Lower leg skin (tissue), 4 donors: Measurements from ENCODE around the gene CCT6A. TPM values are rescaled to one million over a fixed set of nuclear protein-coding genes. Genes with fewer than 3 reads are reported as not detected.
A peak's percentile ranks its signal among the peaks of the same experiment; 100 is the strongest.
"Not testable (repeated sequence)": the region's sequence is repeated elsewhere in the genome, so short reads cannot be mapped to it uniquely, and the experiment has no call there.

Source experiments
- DNase-seq, 2 donors: peaks; one replicate each; pipeline ENCODE4 v3.0.0-alpha.2; 2019; ENCODE audit warnings: low spot score in 2 of 2
- H3K4me3 ChIP-seq: fragments of 200-600 bp; sonication (generic); 2 replicates; pipeline ENCODE4 v1.5.1; 2017; ENCODE audit warnings: mild to moderate bottlenecking, low read depth; ENCODE audit not compliant: poor library complexity, severe bottlenecking
- CTCF ChIP-seq, 3 donors: fragments of 450-650 bp; IDR thresholded peaks; one replicate each; pipeline ENCODE4 v1.5.1; 2016; ENCODE audit warnings: antibody characterized with exemption in 3 of 3, mild to moderate bottlenecking in 3 of 3, moderate library complexity in 2 of 3
- POLR2A ChIP-seq, 2 donors: fragments of 450-650 bp; IDR thresholded peaks; one replicate each; pipeline ENCODE4 v1.6.1; 2016 to 2017; ENCODE audit warnings: antibody characterized with exemption in 2 of 2, mild to moderate bottlenecking in 1 of 2, moderate library complexity in 1 of 2
- whole genome bisulfite sequencing, 2 donors: methylation state at CpG; one replicate each; pipeline ENCODE4 v1.1.5; 2018; 5-methylcytosine and 5-hydroxymethylcytosine counted together
- intact Hi-C: fragments of 100-400 bp; cut with DNase I; formaldehyde crosslinking; loops from one replicate; pipeline ENCODE4 v1.15.0; 2023; ENCODE audit warnings: low total_unique reads
- total RNA-seq, 4 donors: library from RNA; depleted of rRNA; stranded (reverse); fragments of >200 nt; gene quantifications; one replicate each; pipeline ENCODE4 v1.1.0, GENCODE V29; 2016

Gene CCT6A
- total RNA-seq, 4 donors from 2014 or later: 56.9 to 79.2 (median 70.4) TPM

GRCh38 chr7:56033671-56034432 lies 17.7 kb upstream of the CCT6A start:
- H3K4me3 ChIP-seq: peak overlapping the region; percentile 48
- intact Hi-C loops: no loop called here
- 0 to 1% methylated on average over 21 to 23 of the region's 27 CpGs for WGBS, 2 donors
- DNase-seq: peak in 1 of 2 donors; percentile 86
- TF ChIP-seq POLR2A (IDR thresholded peaks at IDR 0.05) (no peak), CTCF (IDR thresholded peaks at IDR 0.05) (no peak)

GRCh38 chr7:56040730-56041129 lies 10.8 kb upstream of the CCT6A start:
- H3K4me3 ChIP-seq: no peak overlapping the region
- TF ChIP-seq CTCF (IDR thresholded peaks at IDR 0.05): no peak
- TF ChIP-seq POLR2A (IDR thresholded peaks at IDR 0.05): no peak
- 86 to 95% methylated on average over 3 of the region's 3 CpGs for WGBS, 2 donors
- intact Hi-C loops: no loop called here
- no peak for DNase-seq

GRCh38 chr7:56045758-56046157 lies 5.8 kb upstream of the CCT6A start:
- 87 to 89% methylated on average over 2 of the region's 2 CpGs for WGBS, 2 donors
- intact Hi-C loops, DNase-seq, H3K4me3 ChIP-seq: not testable (repeated sequence)

GRCh38 chr7:56046721-56047445 lies 4.7 kb upstream of the CCT6A start:
- no peak for DNase-seq
- TF ChIP-seq POLR2A (IDR thresholded peaks at IDR 0.05): no peak
- no peak for TF ChIP-seq CTCF (IDR thresholded peaks at IDR 0.05)
- 53 to 64% methylated on average over 5 of the region's 5 CpGs for WGBS, 2 donors
- no peak overlapping the region for H3K4me3 ChIP-seq
- intact Hi-C loops: no loop called here

GRCh38 chr7:56047446-56048116 lies 4.0 kb upstream of the CCT6A start:
- intact Hi-C loops, DNase-seq, H3K4me3 ChIP-seq: not testable (repeated sequence)
- WGBS, 2 donors: 75 to 86% methylated on average over 11 of the region's 11 CpGs

GRCh38 chr7:56048245-56048644 lies 3.3 kb upstream of the CCT6A start:
- intact Hi-C loops: no loop called here
- DNase-seq: no peak
- 83 to 84% methylated on average over 1 of the region's 1 CpG for WGBS, 2 donors
- TF ChIP-seq CTCF (IDR thresholded peaks at IDR 0.05): no peak
- TF ChIP-seq POLR2A (IDR thresholded peaks at IDR 0.05): no peak
- no peak overlapping the region for H3K4me3 ChIP-seq

GRCh38 chr7:56048763-56049162 lies 2.8 kb upstream of the CCT6A start:
- DNase-seq, intact Hi-C loops, H3K4me3 ChIP-seq: not testable (repeated sequence)
- 59 to 63% methylated on average over 8 of the region's 8 CpGs for WGBS, 2 donors
